ENCODE results near the gene AUP1. TPM values are rescaled to one million over a fixed set of nuclear protein-coding genes. Genes with fewer than 3 reads are reported as not detected.

Gene AUP1
- total and polyA plus RNA-seq, 4 experiments from 2014 or later = 91.3 to 158 (median 138) TPM

DNA sequence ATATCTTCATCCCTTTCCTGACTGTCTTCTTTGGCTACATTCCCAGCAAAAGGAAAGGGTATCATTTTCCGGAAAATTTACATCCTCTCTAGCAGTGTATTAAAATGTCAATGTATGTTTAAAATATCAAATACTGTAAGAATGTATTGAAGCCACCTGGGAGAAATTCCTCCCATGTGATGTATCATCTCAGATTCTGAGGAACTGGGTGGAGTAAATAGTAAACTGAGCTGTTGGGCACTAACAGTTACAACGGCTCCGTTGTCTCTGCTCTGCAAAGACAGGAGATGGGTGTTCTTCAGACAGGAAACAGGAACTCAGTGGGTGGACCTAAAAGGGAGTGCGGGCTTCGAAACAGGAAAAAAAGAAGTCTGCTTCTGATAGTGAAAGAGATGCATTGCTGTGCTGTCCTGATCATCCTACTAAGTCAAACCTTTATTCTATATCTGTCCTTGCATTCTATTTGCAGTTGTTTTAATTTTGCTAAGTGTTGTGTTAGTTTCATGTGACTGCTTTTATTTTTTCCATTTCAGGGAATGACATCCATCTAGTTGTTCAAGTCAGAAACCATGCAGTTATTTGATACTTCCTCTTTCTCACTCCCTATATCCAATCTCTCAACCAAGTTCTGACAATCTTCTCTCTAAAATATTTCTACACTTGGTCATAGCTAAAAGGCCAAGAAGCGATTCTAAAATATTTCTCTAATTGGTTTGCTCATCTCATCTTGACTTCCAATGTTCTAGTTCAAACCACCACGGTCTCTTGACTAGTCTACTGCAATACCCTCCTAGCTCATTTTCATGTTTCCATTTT, 44.4 kb upstream of the AUP1 start:
- Histone ChIP-seq H3K9me3 (ENCODE audit: control insufficient read depth in 1 of 2, low read length in 2 of 2) (no peaks in the 10 kb centered on the region), H3K4me3 (ENCODE audit: low read length in 2 of 2) (peak overlapping the region in 1 of 2 donors; percentile 42), H3K27me3 (ENCODE audit: insufficient read depth, low read length) (no peaks in the 10 kb centered on the region), H3K27ac (ENCODE audit: low read depth, low read length) (no peak overlapping the region), H3K4me1 (ENCODE audit: insufficient read depth, low read length) (peaks cover 15% of the 10 kb centered on the region), H3K36me3 (ENCODE audit: insufficient read depth, low read length) (no peaks in the 10 kb centered on the region)
- Mint-ChIP-seq H3K9me3 (peaks cover 0 to 4% (median 0%) of the 10 kb centered on the region in 8 donors), H3K27ac (peak overlapping the region; percentile 58 to 83 (median 80)), H3K4me3 (peak overlapping the region; percentile 12 to 87 (median 78)), H3K4me1 (peaks cover 13 to 17% (median 14%) of the 10 kb centered on the region in 4 donors), H3K27me3 (peaks cover 0 to 10% of the 10 kb centered on the region in 2 donors), H3K36me3 (no peaks in the 10 kb centered on the region)
- intact Hi-C loops (cut with micrococcal nuclease) = no loop called here
- CTCF ChIA-PET (ENCODE audit: partially characterized antibody) = interaction anchor here (2.6 to 2.8 kb wide), 3 partner anchors 10 to 15 kb away, joined by 9 to 19 read pairs (median 17); no protein-coding TSS in a partner anchor
- peak in 4 of 5 donors; percentile 25 to 37 (median 30) for DNase-seq
- POLR2A ChIA-PET (ENCODE audit: partially characterized antibody) = interaction anchor here (0.6 to 2.4 kb wide), 7 partner anchors 12 to 119 kb away, joined by 3 to 13 read pairs (median 5); partner anchors contain the start of genes AUP1, CCDC142, HTRA2 and INO80B

DNA sequence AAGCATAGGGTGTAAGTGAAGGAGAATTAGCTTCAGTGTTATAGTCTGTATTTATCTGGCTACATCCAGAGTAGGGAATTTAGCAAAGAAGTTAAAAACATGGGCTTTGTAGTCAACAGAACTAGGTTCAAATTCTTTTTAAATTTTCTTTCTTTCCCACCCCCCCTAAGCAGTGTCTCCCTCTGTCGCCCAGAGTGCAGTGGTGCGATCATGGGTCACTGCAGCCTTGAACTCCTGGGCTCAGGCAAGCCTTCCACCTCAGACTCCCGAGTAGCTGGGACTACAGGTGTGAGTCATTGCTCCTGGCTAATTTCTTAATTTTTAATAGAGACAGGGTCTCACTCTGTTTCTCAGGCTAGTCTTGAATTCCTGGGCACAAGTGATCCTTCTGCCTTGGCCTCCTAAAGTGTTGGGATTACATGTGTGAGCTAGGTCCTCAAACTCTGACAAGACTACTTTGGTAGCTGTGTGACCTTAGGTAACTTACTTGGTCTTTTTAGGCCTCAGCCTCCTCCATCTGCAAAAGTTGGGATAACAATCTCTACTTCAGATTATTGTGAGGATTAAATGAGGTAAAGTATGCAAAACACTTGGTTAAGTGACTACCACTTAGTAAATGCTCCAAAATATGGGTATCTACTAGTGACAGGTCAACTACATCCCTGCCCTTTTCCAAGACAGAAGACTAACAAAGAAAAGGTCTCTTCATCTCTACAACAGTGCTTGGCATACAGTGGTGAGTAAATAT, 42.8 kb upstream of the AUP1 start:
- H3K27me3 ChIP-seq (ENCODE audit: insufficient read depth, low read length) = no peaks in the 10 kb centered on the region
- H3K4me1 Mint-ChIP-seq = peaks cover 13 to 17% (median 14%) of the 10 kb centered on the region in 4 donors
- POLR2A ChIA-PET (ENCODE audit: partially characterized antibody) = interaction anchor here (1.1 kb wide), 1 partner anchor 13 kb away, joined by 3 read pairs; no protein-coding TSS in a partner anchor
- CTCF ChIA-PET (ENCODE audit: partially characterized antibody) = interaction anchor here (1.6 kb wide), 1 partner anchor 16 kb away, joined by 6 read pairs; no protein-coding TSS in a partner anchor
- peaks cover 15% of the 10 kb centered on the region for H3K4me1 ChIP-seq (ENCODE audit: insufficient read depth, low read length)
- no peaks in the 10 kb centered on the region for H3K36me3 Mint-ChIP-seq
- H3K9me3 Mint-ChIP-seq = peaks cover 0 to 4% (median 0%) of the 10 kb centered on the region in 8 donors
- no peak for DNase-seq
- no peaks in the 10 kb centered on the region for H3K36me3 ChIP-seq (ENCODE audit: insufficient read depth, low read length)
- H3K27ac ChIP-seq (ENCODE audit: low read depth, low read length) = no peak overlapping the region
- no peak overlapping the region for H3K27ac Mint-ChIP-seq
- H3K4me3 ChIP-seq (ENCODE audit: low read length in 2 of 2) = no peak overlapping the region
- no peaks in the 10 kb centered on the region for H3K9me3 ChIP-seq (ENCODE audit: control insufficient read depth in 1 of 2, low read length in 2 of 2)
- no peak overlapping the region for H3K4me3 Mint-ChIP-seq
- intact Hi-C loops (cut with micrococcal nuclease) = no loop called here
- H3K27me3 Mint-ChIP-seq = peaks cover 1 to 12% of the 10 kb centered on the region in 2 donors

DNA sequence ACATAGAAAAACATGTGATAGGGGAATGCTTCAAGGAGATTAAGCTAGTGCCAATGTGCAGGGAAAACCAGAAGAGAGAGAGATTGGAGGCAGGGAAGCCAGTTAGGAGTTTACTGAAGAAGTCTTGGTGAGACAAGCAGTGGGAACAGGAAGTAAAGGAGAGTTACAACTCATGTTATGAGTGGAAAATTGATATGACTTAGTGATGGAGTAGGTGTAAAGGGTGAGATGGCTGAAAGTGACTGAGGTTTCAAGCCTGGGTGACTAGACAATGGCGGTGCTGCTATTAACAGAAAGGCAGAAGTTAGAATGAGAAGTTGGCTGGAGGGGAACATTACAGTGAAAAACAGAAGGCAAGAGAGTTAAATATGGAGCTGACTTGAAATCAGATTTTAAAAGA, 41.6 kb upstream of the AUP1 start:
- Histone ChIP-seq H3K4me1 (ENCODE audit: insufficient read depth, low read length) (peaks cover 15% of the 10 kb centered on the region), H3K36me3 (ENCODE audit: insufficient read depth, low read length) (no peaks in the 10 kb centered on the region), H3K27me3 (ENCODE audit: insufficient read depth, low read length) (no peaks in the 10 kb centered on the region), H3K9me3 (ENCODE audit: control insufficient read depth in 1 of 2, low read length in 2 of 2) (no peaks in the 10 kb centered on the region), H3K4me3 (ENCODE audit: low read length in 2 of 2) (no peak overlapping the region), H3K27ac (ENCODE audit: low read depth, low read length) (no peak overlapping the region)
- ChIA-PET POLR2A (ENCODE audit: partially characterized antibody) (no interaction called here), CTCF (ENCODE audit: partially characterized antibody) (interaction anchor here (0.7 to 1.6 kb wide), 2 partner anchors 18 to 21 kb away, joined by 3 to 6 read pairs; no protein-coding TSS in a partner anchor)
- Mint-ChIP-seq H3K27ac (no peak overlapping the region), H3K36me3 (no peaks in the 10 kb centered on the region), H3K9me3 (peaks cover 0 to 4% (median 0%) of the 10 kb centered on the region in 8 donors), H3K4me1 (peaks cover 13 to 17% (median 14%) of the 10 kb centered on the region in 4 donors), H3K27me3 (peaks cover 1 to 9% of the 10 kb centered on the region in 2 donors), H3K4me3 (no peak overlapping the region)
- intact Hi-C loops (cut with micrococcal nuclease) = no loop called here
- DNase-seq = no peak

DNA sequence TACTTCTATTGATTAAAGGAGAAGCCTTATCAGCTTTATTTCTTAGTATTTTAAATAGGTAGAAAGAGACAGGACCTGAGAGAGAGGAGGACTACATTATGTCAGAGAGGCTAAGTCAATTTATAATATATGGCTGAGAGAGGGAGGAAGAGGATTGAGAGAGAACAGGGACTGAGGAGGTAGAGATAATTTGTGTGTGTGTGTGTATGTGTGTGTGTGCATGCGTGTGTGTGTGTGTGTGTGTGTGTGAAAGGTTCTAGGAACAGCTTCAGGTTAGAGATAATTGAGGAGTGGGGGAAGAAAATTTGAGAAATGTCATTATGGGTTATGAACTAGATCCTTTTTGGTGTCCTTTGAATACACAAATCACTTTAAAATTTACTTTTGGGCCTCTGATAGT, 40.2 kb upstream of the AUP1 start:
- intact Hi-C loops (cut with micrococcal nuclease) = no loop called here
- H3K27me3 Mint-ChIP-seq = peaks cover 2 to 11% of the 10 kb centered on the region in 2 donors
- no peak for DNase-seq
- no peak overlapping the region for H3K4me3 Mint-ChIP-seq
- peaks cover 15% of the 10 kb centered on the region for H3K4me1 ChIP-seq (ENCODE audit: insufficient read depth, low read length)
- H3K36me3 ChIP-seq (ENCODE audit: insufficient read depth, low read length) = no peaks in the 10 kb centered on the region
- H3K27ac ChIP-seq (ENCODE audit: low read depth, low read length) = no peak overlapping the region
- ChIA-PET POLR2A (ENCODE audit: partially characterized antibody) (interaction anchor here (0.8 kb wide), 1 partner anchor 18 kb away, joined by 5 read pairs; no protein-coding TSS in a partner anchor), CTCF (ENCODE audit: partially characterized antibody) (no interaction called here)
- H3K27ac Mint-ChIP-seq = no peak overlapping the region
- H3K9me3 Mint-ChIP-seq = peaks cover 0 to 4% (median 0%) of the 10 kb centered on the region in 8 donors
- H3K4me3 ChIP-seq (ENCODE audit: low read length in 2 of 2) = no peak overlapping the region
- no peaks in the 10 kb centered on the region for H3K27me3 ChIP-seq (ENCODE audit: insufficient read depth, low read length)
- H3K9me3 ChIP-seq (ENCODE audit: control insufficient read depth in 1 of 2, low read length in 2 of 2) = no peaks in the 10 kb centered on the region
- peaks cover 12 to 14% (median 13%) of the 10 kb centered on the region in 4 donors for H3K4me1 Mint-ChIP-seq
- no peaks in the 10 kb centered on the region for H3K36me3 Mint-ChIP-seq

DNA sequence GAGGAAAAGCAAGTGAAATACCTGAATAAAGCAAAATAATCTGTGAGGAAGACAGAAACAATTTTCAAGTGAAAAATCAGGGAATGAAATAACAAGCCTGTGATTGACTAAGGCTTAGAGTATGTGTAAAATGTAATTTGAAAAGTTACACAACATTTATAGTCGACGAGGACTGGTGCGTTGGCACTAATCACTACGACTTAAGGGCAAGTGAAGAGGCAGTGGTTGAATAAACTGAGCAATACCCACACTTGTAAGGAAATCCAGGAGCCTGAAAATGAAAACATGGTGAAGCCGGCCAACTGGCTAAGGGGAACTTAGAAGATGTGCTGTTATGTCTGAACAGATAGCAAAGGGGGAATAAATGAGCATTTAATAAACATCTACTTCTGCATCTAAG, 38.4 kb upstream of the AUP1 start:
- Histone ChIP-seq H3K36me3 (ENCODE audit: insufficient read depth, low read length) (no peaks in the 10 kb centered on the region), H3K27ac (ENCODE audit: low read depth, low read length) (no peak overlapping the region), H3K4me1 (ENCODE audit: insufficient read depth, low read length) (no peaks in the 10 kb centered on the region), H3K9me3 (ENCODE audit: control insufficient read depth in 1 of 2, low read length in 2 of 2) (no peaks in the 10 kb centered on the region), H3K27me3 (ENCODE audit: insufficient read depth, low read length) (no peaks in the 10 kb centered on the region), H3K4me3 (ENCODE audit: low read length in 2 of 2) (no peak overlapping the region)
- intact Hi-C loops (cut with micrococcal nuclease) = no loop called here
- Mint-ChIP-seq H3K27me3 (peaks cover 2 to 20% of the 10 kb centered on the region in 2 donors), H3K36me3 (no peaks in the 10 kb centered on the region), H3K4me1 (no peaks in the 10 kb centered on the region), H3K9me3 (no peaks in the 10 kb centered on the region), H3K27ac (peak overlapping the region in 1 of 7 donors; percentile 30), H3K4me3 (no peak overlapping the region)
- CTCF ChIA-PET (ENCODE audit: partially characterized antibody) = interaction anchor here (1.1 to 3.8 kb wide), 3 partner anchors 13 to 233 kb away, joined by 3 to 19 read pairs (median 4); no protein-coding TSS in a partner anchor
- POLR2A ChIA-PET (ENCODE audit: partially characterized antibody) = interaction anchor here (1.3 to 1.5 kb wide), 2 partner anchors 12 to 110 kb away, joined by 3 to 5 read pairs; partner anchors contain the start of gene WBP1
- DNase-seq = no peak

DNA sequence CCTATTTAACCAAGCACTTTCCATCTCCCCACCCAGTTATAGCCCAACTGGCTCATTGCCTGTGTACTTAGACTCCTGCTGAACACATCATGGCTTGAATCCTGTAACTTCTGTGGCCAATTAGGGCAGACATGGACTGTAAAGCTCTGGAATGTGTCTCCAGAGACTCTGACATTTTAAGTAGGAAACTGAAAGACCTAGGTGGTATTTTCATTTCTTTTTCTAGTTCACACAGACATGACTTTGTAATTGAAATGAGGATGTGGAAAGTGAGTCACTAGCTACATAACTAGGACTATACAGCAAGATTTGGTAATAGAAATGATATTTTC, 37.2 kb upstream of the AUP1 start:
- H3K4me3 ChIP-seq (ENCODE audit: low read length in 2 of 2) = no peak overlapping the region
- Mint-ChIP-seq H3K4me3 (no peak overlapping the region), H3K4me1 (no peaks in the 10 kb centered on the region), H3K9me3 (no peaks in the 10 kb centered on the region), H3K36me3 (no peaks in the 10 kb centered on the region), H3K27me3 (peaks cover 6 to 24% of the 10 kb centered on the region in 2 donors), H3K27ac (peak overlapping the region in 1 of 7 donors; percentile 13)
- POLR2A ChIA-PET (ENCODE audit: partially characterized antibody) = interaction anchor here (1.3 to 1.5 kb wide), 2 partner anchors 11 to 109 kb away, joined by 3 to 5 read pairs; partner anchors contain the start of gene WBP1
- CTCF ChIA-PET (ENCODE audit: partially characterized antibody) = interaction anchor here (0.6 to 3.8 kb wide), 5 partner anchors 10 to 786 kb away, joined by 3 to 19 read pairs (median 3); no protein-coding TSS in a partner anchor
- H3K9me3 ChIP-seq (ENCODE audit: control insufficient read depth in 1 of 2, low read length in 2 of 2) = no peaks in the 10 kb centered on the region
- no peak overlapping the region for H3K27ac ChIP-seq (ENCODE audit: low read depth, low read length)
- intact Hi-C loops (cut with micrococcal nuclease) = no loop called here
- H3K27me3 ChIP-seq (ENCODE audit: insufficient read depth, low read length) = no peaks in the 10 kb centered on the region
- no peaks in the 10 kb centered on the region for H3K36me3 ChIP-seq (ENCODE audit: insufficient read depth, low read length)
- no peak for DNase-seq
- H3K4me1 ChIP-seq (ENCODE audit: insufficient read depth, low read length) = no peaks in the 10 kb centered on the region
